K562 (cell line): ENCODE measurements around the gene ZC3H10. TPM values are rescaled to one million over a fixed set of nuclear protein-coding genes. Genes with fewer than 3 reads are reported as not detected.

Source experiments
- ADNP ChIP-seq: fragments of 200-800 bp; sonication (Bioruptor generic); IDR thresholded peaks from 2 replicates; pipeline ENCODE4 v1.6.1; 2016; ENCODE audit warnings: missing genetic modification characterization, missing compliant biosample characterization
- ARHGAP35 ChIP-seq: fragments of 450-650 bp; IDR thresholded peaks from 2 replicates; pipeline ENCODE4 v1.6.1; 2018; ENCODE audit not compliant: partially characterized antibody
- CHCHD3 ChIP-seq: fragments of 250-450 bp; sonication (Bioruptor Pico); IDR thresholded peaks from 2 replicates; pipeline ENCODE4 v2.1.2; 2022; ENCODE audit warnings: mild to moderate bottlenecking
- GTF2E2 ChIP-seq: fragments of 200-800 bp; sonication (Bioruptor generic); IDR thresholded peaks from 2 replicates; pipeline ENCODE4 v1.6.1; 2016; ENCODE audit warnings: missing genetic modification characterization, missing compliant biosample characterization
- HDAC1 ChIP-seq, 2 experiments: fragments of 450-650 bp; IDR thresholded peaks; 2 replicates each; pipeline ENCODE4 v1.6.1; 2016 to 2017; ENCODE audit warnings: inconsistent platforms in 1 of 2, mild to moderate bottlenecking in 1 of 2, moderate library complexity in 1 of 2
- HDAC6 ChIP-seq: IDR thresholded peaks from 2 replicates; pipeline ENCODE4 v1.6.1; 2012; ENCODE audit warnings: low read depth, mild to moderate bottlenecking, control low read depth, inconsistent platforms, low read length, moderate library complexity
- HMGN3 ChIP-seq: IDR thresholded peaks from 2 replicates; pipeline ENCODE4 v1.6.1; 2011; ENCODE audit warnings: borderline replicate concordance, low read depth, mild to moderate bottlenecking, mixed read lengths, low read length; ENCODE audit not compliant: insufficient read length; ENCODE audit errors: extremely low read depth
- ILK ChIP-seq: fragments of 450-650 bp; IDR thresholded peaks from 2 replicates; pipeline ENCODE4 v1.6.1; 2016; ENCODE audit warnings: missing genetic modification characterization, low read depth, mild to moderate bottlenecking, missing compliant biosample characterization, moderate library complexity, borderline replicate concordance
- MCM2 ChIP-seq: fragments of 450-650 bp; IDR thresholded peaks from 2 replicates; pipeline ENCODE4 v1.6.1; 2017; ENCODE audit warnings: low read depth, mild to moderate bottlenecking
- NBN ChIP-seq: fragments of 450-650 bp; IDR thresholded peaks from 2 replicates; pipeline ENCODE4 v1.6.1; 2016; ENCODE audit warnings: low read depth, mild to moderate bottlenecking
- NFIC ChIP-seq: fragments of 450-650 bp; IDR thresholded peaks from 2 replicates; pipeline ENCODE4 v1.6.1; 2017; ENCODE audit warnings: mild to moderate bottlenecking, inconsistent platforms
- PTBP1 ChIP-seq: fragments of 200-400 bp; formaldehyde crosslinking; IDR thresholded peaks from 2 replicates; pipeline ENCODE4 v1.6.1; 2017; ENCODE audit warnings: low read depth, low read length
- TBL1XR1 ChIP-seq, 2 experiments: IDR thresholded peaks; 2 replicates each; pipeline ENCODE4 v1.6.1; 2012; ENCODE audit warnings: improper control_type of control experiment in 2 of 2, low read length in 2 of 2, mild to moderate bottlenecking in 1 of 2
- ZKSCAN8 ChIP-seq: fragments of 200-800 bp; sonication (Bioruptor generic); IDR thresholded peaks from 2 replicates; pipeline ENCODE4 v1.6.1; 2016; ENCODE audit warnings: missing genetic modification characterization, missing compliant biosample characterization
- ZNF3 ChIP-seq: fragments of 250-450 bp; sonication (Bioruptor Pico); IDR thresholded peaks from 2 replicates; pipeline ENCODE4 v1.5.0; 2021; ENCODE audit warnings: mild to moderate bottlenecking, moderate library complexity
- polyA plus RNA-seq, 8 experiments: library from polyadenylated mRNA; depleted of rRNA in 4 of 8; stranded (reverse) in 5 of 8; unstranded in 3 of 8; fragments of >200 nt; fragmentation: Nextera tagmentation in 2 of 8; fragmentation: Illumina TruSeq in 1 of 8; extraction: Ambion mirVana in 2 of 8; extraction: Trizol in 1 of 8; gene quantifications; 2 replicates each; pipeline versions ENCODE4 v1.2.1 to v1.2.3, GENCODE V29; 2011 to 2014; ENCODE audit warnings: inconsistent platforms in 1 of 8, missing spikeins in 1 of 8
- total RNA-seq, 7 experiments: library from RNA; depleted of rRNA in 6 of 7; stranded (reverse); fragments of >200 nt in 6 of 7; fragmentation: Illumina TruSeq in 2 of 7; extraction: Trizol in 2 of 7; gene quantifications; 2 replicates each; pipeline versions ENCODE4 v1.2.1 to v1.2.3, GENCODE V29; 2011 to 2021; ENCODE audit warnings: low replicate concordance in 1 of 7
- TF ChIP-seq, protein P1 (sequence below): fragments of 450-650 bp; IDR thresholded peaks from 2 replicates; pipeline ENCODE4 v1.6.1; 2016; ENCODE audit warnings: mild to moderate bottlenecking
- TF ChIP-seq, protein P2 (sequence below): sonication (generic); formaldehyde crosslinking; IDR thresholded peaks from 2 replicates; pipeline ENCODE4 v1.8.0; 2022; ENCODE audit warnings: mild to moderate bottlenecking, missing genetic modification reagents
- TF ChIP-seq, protein P3 (sequence below): fragments of 450-650 bp; IDR thresholded peaks from 2 replicates; pipeline ENCODE4 v1.7.0; 2016; ENCODE audit warnings: borderline replicate concordance
- TF ChIP-seq, protein P4 (sequence below): fragments of 450-650 bp; conservative IDR thresholded peaks from 2 replicates; pipeline ENCODE4 v1.6.1; 2016; ENCODE audit warnings: missing genetic modification characterization, low read depth, mild to moderate bottlenecking, control low read depth, missing compliant biosample characterization

The ZC3H10 gene
- total and polyA plus RNA-seq, 9 of the 15 experiments (the other 6 are each of a cell fraction or from before 2014, with no cell fraction given), result 0.31 to 4.1 (median 1.6) TPM

DNA sequence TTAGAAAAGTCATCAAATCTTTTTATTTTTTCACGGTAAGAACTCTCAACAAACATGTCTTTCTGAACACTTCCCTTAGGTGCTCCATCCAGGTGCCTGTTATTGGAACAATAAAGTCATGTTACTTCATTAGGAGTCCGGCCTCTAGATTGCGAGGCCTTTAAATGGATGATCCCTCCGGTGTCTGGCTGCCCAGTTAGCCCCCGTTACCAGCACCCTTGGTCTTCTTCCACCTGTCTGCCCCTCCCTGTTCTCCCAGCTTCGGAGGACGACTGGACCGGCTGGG lies 14.3 kb upstream of the ZC3H10 start (continued):
- TF ChIP-seq ZKSCAN8 (CRISPR knock-in tag), result no peak
- no peak for TF ChIP-seq CHCHD3 (CRISPR knock-in tag)
- no peak for TF ChIP-seq PTBP1
- TF ChIP-seq, protein P1, sequence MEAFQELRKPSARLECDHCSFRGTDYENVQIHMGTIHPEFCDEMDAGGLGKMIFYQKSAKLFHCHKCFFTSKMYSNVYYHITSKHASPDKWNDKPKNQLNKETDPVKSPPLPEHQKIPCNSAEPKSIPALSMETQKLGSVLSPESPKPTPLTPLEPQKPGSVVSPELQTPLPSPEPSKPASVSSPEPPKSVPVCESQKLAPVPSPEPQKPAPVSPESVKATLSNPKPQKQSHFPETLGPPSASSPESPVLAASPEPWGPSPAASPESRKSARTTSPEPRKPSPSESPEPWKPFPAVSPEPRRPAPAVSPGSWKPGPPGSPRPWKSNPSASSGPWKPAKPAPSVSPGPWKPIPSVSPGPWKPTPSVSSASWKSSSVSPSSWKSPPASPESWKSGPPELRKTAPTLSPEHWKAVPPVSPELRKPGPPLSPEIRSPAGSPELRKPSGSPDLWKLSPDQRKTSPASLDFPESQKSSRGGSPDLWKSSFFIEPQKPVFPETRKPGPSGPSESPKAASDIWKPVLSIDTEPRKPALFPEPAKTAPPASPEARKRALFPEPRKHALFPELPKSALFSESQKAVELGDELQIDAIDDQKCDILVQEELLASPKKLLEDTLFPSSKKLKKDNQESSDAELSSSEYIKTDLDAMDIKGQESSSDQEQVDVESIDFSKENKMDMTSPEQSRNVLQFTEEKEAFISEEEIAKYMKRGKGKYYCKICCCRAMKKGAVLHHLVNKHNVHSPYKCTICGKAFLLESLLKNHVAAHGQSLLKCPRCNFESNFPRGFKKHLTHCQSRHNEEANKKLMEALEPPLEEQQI, result no peak
- TF ChIP-seq ZNF3 (CRISPR knock-in tag), result no peak
- TF ChIP-seq, protein P2, sequence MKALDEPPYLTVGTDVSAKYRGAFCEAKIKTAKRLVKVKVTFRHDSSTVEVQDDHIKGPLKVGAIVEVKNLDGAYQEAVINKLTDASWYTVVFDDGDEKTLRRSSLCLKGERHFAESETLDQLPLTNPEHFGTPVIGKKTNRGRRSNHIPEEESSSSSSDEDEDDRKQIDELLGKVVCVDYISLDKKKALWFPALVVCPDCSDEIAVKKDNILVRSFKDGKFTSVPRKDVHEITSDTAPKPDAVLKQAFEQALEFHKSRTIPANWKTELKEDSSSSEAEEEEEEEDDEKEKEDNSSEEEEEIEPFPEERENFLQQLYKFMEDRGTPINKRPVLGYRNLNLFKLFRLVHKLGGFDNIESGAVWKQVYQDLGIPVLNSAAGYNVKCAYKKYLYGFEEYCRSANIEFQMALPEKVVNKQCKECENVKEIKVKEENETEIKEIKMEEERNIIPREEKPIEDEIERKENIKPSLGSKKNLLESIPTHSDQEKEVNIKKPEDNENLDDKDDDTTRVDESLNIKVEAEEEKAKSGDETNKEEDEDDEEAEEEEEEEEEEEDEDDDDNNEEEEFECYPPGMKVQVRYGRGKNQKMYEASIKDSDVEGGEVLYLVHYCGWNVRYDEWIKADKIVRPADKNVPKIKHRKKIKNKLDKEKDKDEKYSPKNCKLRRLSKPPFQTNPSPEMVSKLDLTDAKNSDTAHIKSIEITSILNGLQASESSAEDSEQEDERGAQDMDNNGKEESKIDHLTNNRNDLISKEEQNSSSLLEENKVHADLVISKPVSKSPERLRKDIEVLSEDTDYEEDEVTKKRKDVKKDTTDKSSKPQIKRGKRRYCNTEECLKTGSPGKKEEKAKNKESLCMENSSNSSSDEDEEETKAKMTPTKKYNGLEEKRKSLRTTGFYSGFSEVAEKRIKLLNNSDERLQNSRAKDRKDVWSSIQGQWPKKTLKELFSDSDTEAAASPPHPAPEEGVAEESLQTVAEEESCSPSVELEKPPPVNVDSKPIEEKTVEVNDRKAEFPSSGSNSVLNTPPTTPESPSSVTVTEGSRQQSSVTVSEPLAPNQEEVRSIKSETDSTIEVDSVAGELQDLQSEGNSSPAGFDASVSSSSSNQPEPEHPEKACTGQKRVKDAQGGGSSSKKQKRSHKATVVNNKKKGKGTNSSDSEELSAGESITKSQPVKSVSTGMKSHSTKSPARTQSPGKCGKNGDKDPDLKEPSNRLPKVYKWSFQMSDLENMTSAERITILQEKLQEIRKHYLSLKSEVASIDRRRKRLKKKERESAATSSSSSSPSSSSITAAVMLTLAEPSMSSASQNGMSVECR (CRISPR knock-in tag), result no peak
- TF ChIP-seq, protein P3, sequence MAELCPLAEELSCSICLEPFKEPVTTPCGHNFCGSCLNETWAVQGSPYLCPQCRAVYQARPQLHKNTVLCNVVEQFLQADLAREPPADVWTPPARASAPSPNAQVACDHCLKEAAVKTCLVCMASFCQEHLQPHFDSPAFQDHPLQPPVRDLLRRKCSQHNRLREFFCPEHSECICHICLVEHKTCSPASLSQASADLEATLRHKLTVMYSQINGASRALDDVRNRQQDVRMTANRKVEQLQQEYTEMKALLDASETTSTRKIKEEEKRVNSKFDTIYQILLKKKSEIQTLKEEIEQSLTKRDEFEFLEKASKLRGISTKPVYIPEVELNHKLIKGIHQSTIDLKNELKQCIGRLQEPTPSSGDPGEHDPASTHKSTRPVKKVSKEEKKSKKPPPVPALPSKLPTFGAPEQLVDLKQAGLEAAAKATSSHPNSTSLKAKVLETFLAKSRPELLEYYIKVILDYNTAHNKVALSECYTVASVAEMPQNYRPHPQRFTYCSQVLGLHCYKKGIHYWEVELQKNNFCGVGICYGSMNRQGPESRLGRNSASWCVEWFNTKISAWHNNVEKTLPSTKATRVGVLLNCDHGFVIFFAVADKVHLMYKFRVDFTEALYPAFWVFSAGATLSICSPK, result no peak
- no peak for TF ChIP-seq ADNP (tag)
- 0 out of 2 replicates have a peak, but pooled peaks have one; percentile 43 for TF ChIP-seq NBN
- no peak for TF ChIP-seq MCM2
- no peak for TF ChIP-seq HDAC6
- no peak for TF ChIP-seq ILK (tag)
- TF ChIP-seq, protein P4, sequence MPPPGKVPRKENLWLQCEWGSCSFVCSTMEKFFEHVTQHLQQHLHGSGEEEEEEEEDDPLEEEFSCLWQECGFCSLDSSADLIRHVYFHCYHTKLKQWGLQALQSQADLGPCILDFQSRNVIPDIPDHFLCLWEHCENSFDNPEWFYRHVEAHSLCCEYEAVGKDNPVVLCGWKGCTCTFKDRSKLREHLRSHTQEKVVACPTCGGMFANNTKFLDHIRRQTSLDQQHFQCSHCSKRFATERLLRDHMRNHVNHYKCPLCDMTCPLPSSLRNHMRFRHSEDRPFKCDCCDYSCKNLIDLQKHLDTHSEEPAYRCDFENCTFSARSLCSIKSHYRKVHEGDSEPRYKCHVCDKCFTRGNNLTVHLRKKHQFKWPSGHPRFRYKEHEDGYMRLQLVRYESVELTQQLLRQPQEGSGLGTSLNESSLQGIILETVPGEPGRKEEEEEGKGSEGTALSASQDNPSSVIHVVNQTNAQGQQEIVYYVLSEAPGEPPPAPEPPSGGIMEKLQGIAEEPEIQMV (tag), result no peak
- no peak for TF ChIP-seq NFIC
- no peak for TF ChIP-seq TBL1XR1 (IDR thresholded peaks at IDR 0.05; ENCODE audit: low read length in 2 of 2)
- peak in 1 of 2 experiments; percentile 17; a peak in 1 of 4 replicates for TF ChIP-seq HDAC1 (IDR thresholded peaks at IDR 0.05)
- no peak for TF ChIP-seq GTF2E2 (tag)
- TF ChIP-seq HMGN3, result no peak
- TF ChIP-seq ARHGAP35, result no peak
